SU-DHL-6 (cell line): ENCODE data around the gene ADNP2.

ENCODE experiments used
- EZH2phosphoT487 ChIP-seq: fragments of 200-600 bp; sonication (generic), shearing (Covaris generic); conservative IDR thresholded peaks from 2 replicates; pipeline ENCODE4 v1.6.1; 2018; ENCODE audit warnings: mild to moderate bottlenecking, antibody characterized with exemption, low read length, moderate library complexity, mixed read lengths
- TF ChIP-seq, protein P1 (sequence below): fragments of 200-600 bp; sonication (generic); IDR thresholded peaks from one replicate; pipeline ENCODE4 v1.5.1; 2017; ENCODE audit warnings: antibody characterized with exemption, mild to moderate bottlenecking, low read length, moderate library complexity; ENCODE audit not compliant: insufficient read depth, poor library complexity, severe bottlenecking

DNA sequence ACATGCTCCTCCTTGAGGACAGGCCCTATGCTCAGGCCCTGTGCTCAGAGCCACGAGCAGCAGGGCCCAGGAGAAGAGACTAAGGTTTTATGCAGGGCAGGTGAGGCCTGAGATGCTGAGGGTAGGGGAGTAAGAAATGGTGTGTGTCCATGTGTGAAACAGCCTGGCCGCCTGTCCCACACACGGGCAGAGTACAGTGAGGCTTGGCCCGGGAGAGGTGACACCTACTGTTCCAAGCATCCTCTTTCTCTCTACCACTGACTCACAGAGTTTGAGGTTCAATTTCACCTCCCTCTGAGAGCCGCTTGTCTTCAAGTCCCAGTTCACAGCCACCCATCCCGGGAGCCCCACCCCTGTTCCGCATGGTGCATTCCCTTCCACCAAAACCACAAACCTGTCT lies 54.1 kb downstream of the ADNP2 start:
- TF ChIP-seq, protein P1, sequence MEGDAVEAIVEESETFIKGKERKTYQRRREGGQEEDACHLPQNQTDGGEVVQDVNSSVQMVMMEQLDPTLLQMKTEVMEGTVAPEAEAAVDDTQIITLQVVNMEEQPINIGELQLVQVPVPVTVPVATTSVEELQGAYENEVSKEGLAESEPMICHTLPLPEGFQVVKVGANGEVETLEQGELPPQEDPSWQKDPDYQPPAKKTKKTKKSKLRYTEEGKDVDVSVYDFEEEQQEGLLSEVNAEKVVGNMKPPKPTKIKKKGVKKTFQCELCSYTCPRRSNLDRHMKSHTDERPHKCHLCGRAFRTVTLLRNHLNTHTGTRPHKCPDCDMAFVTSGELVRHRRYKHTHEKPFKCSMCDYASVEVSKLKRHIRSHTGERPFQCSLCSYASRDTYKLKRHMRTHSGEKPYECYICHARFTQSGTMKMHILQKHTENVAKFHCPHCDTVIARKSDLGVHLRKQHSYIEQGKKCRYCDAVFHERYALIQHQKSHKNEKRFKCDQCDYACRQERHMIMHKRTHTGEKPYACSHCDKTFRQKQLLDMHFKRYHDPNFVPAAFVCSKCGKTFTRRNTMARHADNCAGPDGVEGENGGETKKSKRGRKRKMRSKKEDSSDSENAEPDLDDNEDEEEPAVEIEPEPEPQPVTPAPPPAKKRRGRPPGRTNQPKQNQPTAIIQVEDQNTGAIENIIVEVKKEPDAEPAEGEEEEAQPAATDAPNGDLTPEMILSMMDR, result no peak
- TF ChIP-seq EZH2phosphoT487, result no peak
